IMR-90 (cell line): Measurements from ENCODE around the gene DPY19L1. TPM values are rescaled to one million over a fixed set of nuclear protein-coding genes. Genes with fewer than 3 reads are reported as not detected.
"Not testable (repeated sequence)": the region's sequence is repeated elsewhere in the genome, so short reads cannot be mapped to it uniquely, and the experiment has no call there.

ENCODE experiments used
- ATAC-seq: fragments of 200-7000 bp; cut with Tn5 transposase; 2 replicates; pipeline ENCODE4 v1.9.1; 2020; ENCODE audit warnings: low read depth, mild to moderate bottlenecking, moderate library complexity
- BruUV-seq: library from RNA; stranded (reverse); fragments of 400-500 nt; replicated peaks from 2 replicates; lab custom pipeline; 2021; lab: Mats Ljungman, UMichigan
- CTCF ChIA-PET: fragments of 300-600 bp; formaldehyde crosslinking; extraction: SDS; loops from one replicate; lab custom pipeline; 2021; ENCODE audit warnings: antibody characterized with exemption; lab: Yijun Ruan, JAX
- POLR2A ChIA-PET: fragments of 300-600 bp; sonication (Branson Sonifier 250); formaldehyde crosslinking; loops from one replicate; lab custom pipeline; 2022; ENCODE audit warnings: antibody characterized with exemption; ENCODE audit not compliant: unreplicated experiment; lab: Charles Lee
- DNase-seq: peaks from one replicate; pipeline ENCODE4 v3.0.0; 2013
- H2AFZ ChIP-seq: replicated peaks from 2 replicates; pipeline ENCODE3; 2013; ENCODE audit warnings: low read length, mild to moderate bottlenecking; ENCODE audit not compliant: poor library complexity
- H2AK5ac ChIP-seq: 2 replicates; pipeline ENCODE4 v1.6.1; 2013; ENCODE audit warnings: low read depth, low read length, inconsistent platforms
- H2AK9ac ChIP-seq: replicated peaks from 2 replicates; pipeline ENCODE3; 2013; ENCODE audit warnings: mild to moderate bottlenecking, low read depth, low read length, moderate library complexity; ENCODE audit not compliant: poor library complexity
- H2BK120ac ChIP-seq: 2 replicates; pipeline ENCODE4 v1.6.1; 2013; ENCODE audit warnings: low read depth, low read length, inconsistent platforms
- H2BK15ac ChIP-seq: 3 replicates; pipeline ENCODE4 v1.6.1; 2013; ENCODE audit warnings: low read depth, low read length, inconsistent platforms
- H2BK20ac ChIP-seq: 2 replicates; pipeline ENCODE4 v1.6.1; 2013; ENCODE audit warnings: low read depth, mild to moderate bottlenecking, inconsistent platforms, low read length, moderate library complexity
- H2BK5ac ChIP-seq: 2 replicates; pipeline ENCODE4 v1.6.1; 2013; ENCODE audit warnings: mild to moderate bottlenecking, low read depth, low read length, inconsistent platforms; ENCODE audit not compliant: poor library complexity, severe bottlenecking
- H3K14ac ChIP-seq: replicated peaks from 2 replicates; pipeline ENCODE4 v1.6.1; 2013; ENCODE audit warnings: low read depth, low read length, inconsistent platforms
- H3K18ac ChIP-seq: 2 replicates; pipeline ENCODE4 v1.6.1; 2013; ENCODE audit warnings: low read depth, low read length, control low read depth
- H3K23ac ChIP-seq: 2 replicates; pipeline ENCODE4 v1.6.1; 2013; ENCODE audit warnings: low read depth, low read length, inconsistent platforms
- H3K27ac ChIP-seq: 2 replicates; pipeline ENCODE4 v1.5.1; 2013; ENCODE audit warnings: mild to moderate bottlenecking, control low read depth, low read length; ENCODE audit not compliant: insufficient read depth
- H3K27me3 ChIP-seq: 2 replicates; pipeline ENCODE4 v1.6.1; 2013; ENCODE audit warnings: low read length; ENCODE audit not compliant: control insufficient read depth, insufficient read depth
- H3K36me3 ChIP-seq: 2 replicates; pipeline ENCODE4 v1.6.1; 2013; ENCODE audit warnings: low read length, mixed read lengths; ENCODE audit not compliant: control insufficient read depth, insufficient read depth
- H3K4ac ChIP-seq: 2 replicates; pipeline ENCODE4 v1.6.1; 2013; ENCODE audit warnings: low read depth, low read length, inconsistent platforms
- H3K4me1 ChIP-seq: 2 replicates; pipeline ENCODE4 v1.6.1; 2013; ENCODE audit warnings: low read length, mixed read lengths; ENCODE audit not compliant: control insufficient read depth, insufficient read depth
- H3K4me2 ChIP-seq: 2 replicates; pipeline ENCODE4 v1.6.1; 2013; ENCODE audit warnings: low read depth, mild to moderate bottlenecking, control low read depth, low read length, moderate library complexity
- H3K4me3 ChIP-seq: 2 replicates; pipeline ENCODE4 v1.5.1; 2013; ENCODE audit warnings: low read depth, mild to moderate bottlenecking, control low read depth, low read length, moderate library complexity; ENCODE audit not compliant: insufficient read depth
- H3K56ac ChIP-seq: 2 replicates; pipeline ENCODE4 v1.6.1; 2013; ENCODE audit warnings: low read length, inconsistent platforms; ENCODE audit not compliant: insufficient read depth; ENCODE audit errors: extremely low read depth
- H3K79me1 ChIP-seq, 2 experiments: 2 replicates each; pipeline ENCODE4 v1.6.1; 2013; ENCODE audit warnings: low read length in 2 of 2, inconsistent platforms in 1 of 2, low read depth in 1 of 2
- H3K9ac ChIP-seq: 2 replicates; pipeline ENCODE4 v1.6.1; 2013; ENCODE audit warnings: low read depth, low read length, control low read depth
- H3K9me1 ChIP-seq: 2 replicates; pipeline ENCODE4 v1.6.1; 2013; ENCODE audit warnings: low read length, inconsistent platforms; ENCODE audit not compliant: insufficient read depth
- H3K9me3 ChIP-seq: 2 replicates; pipeline ENCODE4 v1.6.1; 2013; ENCODE audit warnings: low read length; ENCODE audit not compliant: control insufficient read depth, insufficient read depth
- H4K20me1 ChIP-seq: 2 replicates; pipeline ENCODE4 v1.6.1; 2013; ENCODE audit warnings: low read length, inconsistent platforms; ENCODE audit not compliant: insufficient read depth
- H4K5ac ChIP-seq: 2 replicates; pipeline ENCODE4 v1.6.1; 2013; ENCODE audit warnings: mild to moderate bottlenecking, low read depth, low read length, control low read depth
- H4K8ac ChIP-seq, 2 experiments: 2 replicates each; pipeline ENCODE4 v1.6.1; 2013; ENCODE audit warnings: low read depth in 2 of 2, low read length in 2 of 2, control low read depth in 1 of 2, inconsistent platforms in 1 of 2
- H4K91ac ChIP-seq: 2 replicates; pipeline ENCODE4 v1.6.1; 2013; ENCODE audit warnings: low read depth, low read length, inconsistent platforms; ENCODE audit not compliant: insufficient read depth
- WGBS, 2 experiments: methylation state at CpG; one replicate each; pipeline versions ENCODE4 v1.1.5 to v1.1.7; 2013; ENCODE audit warnings: missing lambda C conversion rate in 2 of 2; ENCODE audit not compliant: insufficient read length in 1 of 2; ENCODE audit errors: extremely low coverage in 2 of 2; 5-methylcytosine and 5-hydroxymethylcytosine counted together
- dilution Hi-C: fragments of 300-500 bp; cut with HindIII; formaldehyde crosslinking; loops from one replicate; pipeline ENCODE4 v1.14.3; 2018; ENCODE audit warnings: low sequenced_read_pairs; ENCODE audit not compliant: unreplicated experiment
- in situ Hi-C: fragments of 300-500 bp; cut with MboI; formaldehyde crosslinking; loops from 3 replicates; pipeline ENCODE4 v1.14.3; 2019; ENCODE audit warnings: low sequenced_read_pairs, inconsistent platforms, mixed read lengths
- intact Hi-C: fragments of 100-400 bp; cut with micrococcal nuclease; formaldehyde crosslinking; loops from 2 replicates; pipeline ENCODE4 v1.10.0; 2022
- polyA plus RNA-seq, 3 experiments: library from polyadenylated mRNA; depleted of rRNA; stranded (reverse); fragments of >200 nt; gene quantifications; 2 replicates each; pipeline ENCODE4 v1.2.3, GENCODE V29; 2012; ENCODE audit warnings: low replicate concordance in 1 of 3
- total RNA-seq: library from RNA; depleted of rRNA; stranded (reverse); fragments of >200 nt; gene quantifications from 2 replicates; pipeline ENCODE4 v1.2.3, GENCODE V29; 2012

The DPY19L1 gene
- total and polyA plus RNA-seq, 2 of the 4 experiments (the other 2 are of a cell fraction), result 12.1 to 12.2 TPM

DNA sequence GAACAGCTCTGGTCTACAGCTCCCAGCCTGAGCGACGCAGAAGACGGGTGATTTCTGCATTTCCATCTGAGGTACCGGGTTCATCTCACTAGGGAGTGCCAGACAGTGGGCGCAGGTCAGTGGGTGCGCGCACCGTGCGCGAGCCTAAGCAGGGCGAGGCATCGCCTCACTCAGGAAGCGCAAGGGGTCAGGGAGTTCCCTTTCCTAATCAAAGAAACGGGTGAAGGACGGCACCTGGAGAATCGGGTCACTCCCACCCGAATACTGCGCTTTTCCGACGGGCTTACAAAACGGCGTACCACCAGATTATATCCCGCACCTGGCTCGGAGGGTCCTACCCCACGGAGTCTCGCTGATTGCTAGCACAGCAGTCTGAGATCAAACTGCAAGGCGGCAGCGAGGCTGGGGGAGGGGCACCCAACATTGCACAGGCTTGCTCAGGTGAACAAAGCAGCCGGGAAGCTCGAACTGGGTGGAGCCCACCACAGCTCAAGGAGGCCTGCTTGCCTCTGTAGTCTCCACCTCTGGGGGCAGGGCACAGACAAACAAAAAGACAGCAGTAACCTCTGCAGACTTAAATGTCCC is 130.9 kb downstream of the DPY19L1 start:
- H2AK5ac ChIP-seq, H2AK9ac ChIP-seq, H2BK5ac ChIP-seq, intact Hi-C loops, H2BK20ac ChIP-seq, H3K18ac ChIP-seq, H4K5ac ChIP-seq, H3K79me1 ChIP-seq, in situ Hi-C loops, ATAC-seq, H3K36me3 ChIP-seq, H3K9me3 ChIP-seq, H3K14ac ChIP-seq, H3K4me3 ChIP-seq, H4K20me1 ChIP-seq, BruUV-seq, H3K4me2 ChIP-seq, H3K23ac ChIP-seq, H3K4me1 ChIP-seq, dilution Hi-C loops, H3K4ac ChIP-seq, H3K27me3 ChIP-seq, H3K27ac ChIP-seq, DNase-seq, H4K91ac ChIP-seq, H2AFZ ChIP-seq, H2BK15ac ChIP-seq, H4K8ac ChIP-seq, CTCF ChIA-PET, POLR2A ChIA-PET, H3K9me1 ChIP-seq, H3K56ac ChIP-seq, H2BK120ac ChIP-seq, H3K9ac ChIP-seq: not testable (repeated sequence)
- 54% methylated on average over 13 of the region's 30 CpGs; no CpG with 5 or more reads in 1 of the 2 experiments for WGBS, 2 experiments
